Peyer's patch (tissue), 4 donors: Measurements from ENCODE around the gene CRACR2B. TPM values are rescaled to one million over a fixed set of nuclear protein-coding genes. Genes with fewer than 3 reads are reported as not detected.

Experiments
- DNase-seq, 3 donors: peaks; one replicate each; pipeline ENCODE4 v3.0.0-alpha.2; 2017 to 2019
- H3K27ac ChIP-seq, 4 donors: fragments of 200-600 bp; sonication (generic); one replicate each; pipeline ENCODE4 v1.5.1; 2016 to 2019
- H3K27me3 ChIP-seq, 2 donors: fragments of 200-600 bp; sonication (generic); one replicate each; pipeline ENCODE4 v1.5.1; 2019
- H3K36me3 ChIP-seq, 3 donors: fragments of 200-600 bp; sonication (generic); one replicate each; pipeline ENCODE4 v1.5.1; 2016 to 2019
- H3K4me1 ChIP-seq, 4 donors: fragments of 200-600 bp; sonication (generic); one replicate each; pipeline ENCODE4 v1.5.1; 2016 to 2019
- H3K4me3 ChIP-seq, 4 donors: fragments of 200-600 bp; sonication (generic); 1 replicate in 3 of 4; 2 replicates in 1 of 4; pipeline ENCODE4 v1.5.1; 2016 to 2019; ENCODE audit warnings: mild to moderate bottlenecking in 1 of 4
- H3K9me3 ChIP-seq, 4 donors: fragments of 200-600 bp; sonication (generic); one replicate each; pipeline ENCODE4 v1.5.1; 2016 to 2019; ENCODE audit warnings: mild to moderate bottlenecking in 1 of 4
- POLR2A ChIP-seq, 2 donors: fragments of 450-650 bp; IDR thresholded peaks; one replicate each; pipeline ENCODE4 v1.5.1; 2017; ENCODE audit warnings: antibody characterized with exemption in 2 of 2, mild to moderate bottlenecking in 2 of 2, moderate library complexity in 2 of 2
- total RNA-seq, 4 donors: library from RNA; depleted of rRNA; stranded (reverse); fragments of >200 nt; gene quantifications; one replicate each; pipeline ENCODE4 v1.1.0, GENCODE V29; 2016
- TF ChIP-seq, protein P1 (sequence below), 6 experiments: fragments of 450-650 bp in 4 of 6; fragments of 200-600 bp in 2 of 6; sonication (generic) in 1 of 6; IDR thresholded peaks; one replicate each; pipeline ENCODE4 v1.5.1; 2017 to 2019; ENCODE audit warnings: antibody characterized with exemption in 6 of 6, mild to moderate bottlenecking in 3 of 6, moderate library complexity in 1 of 6

Gene CRACR2B
- total RNA-seq, 4 donors from 2014 or later: 44.0 to 175 (median 110) TPM

- H3K36me3 ChIP-seq: no peaks in the 10 kb centered on the region
- H3K27me3 ChIP-seq: peaks cover 0 to 10% of the 10 kb centered on the region in 2 donors
- H3K9me3 ChIP-seq: no peaks in the 10 kb centered on the region
- no peak overlapping the region for H3K4me3 ChIP-seq
- TF ChIP-seq, protein P1, sequence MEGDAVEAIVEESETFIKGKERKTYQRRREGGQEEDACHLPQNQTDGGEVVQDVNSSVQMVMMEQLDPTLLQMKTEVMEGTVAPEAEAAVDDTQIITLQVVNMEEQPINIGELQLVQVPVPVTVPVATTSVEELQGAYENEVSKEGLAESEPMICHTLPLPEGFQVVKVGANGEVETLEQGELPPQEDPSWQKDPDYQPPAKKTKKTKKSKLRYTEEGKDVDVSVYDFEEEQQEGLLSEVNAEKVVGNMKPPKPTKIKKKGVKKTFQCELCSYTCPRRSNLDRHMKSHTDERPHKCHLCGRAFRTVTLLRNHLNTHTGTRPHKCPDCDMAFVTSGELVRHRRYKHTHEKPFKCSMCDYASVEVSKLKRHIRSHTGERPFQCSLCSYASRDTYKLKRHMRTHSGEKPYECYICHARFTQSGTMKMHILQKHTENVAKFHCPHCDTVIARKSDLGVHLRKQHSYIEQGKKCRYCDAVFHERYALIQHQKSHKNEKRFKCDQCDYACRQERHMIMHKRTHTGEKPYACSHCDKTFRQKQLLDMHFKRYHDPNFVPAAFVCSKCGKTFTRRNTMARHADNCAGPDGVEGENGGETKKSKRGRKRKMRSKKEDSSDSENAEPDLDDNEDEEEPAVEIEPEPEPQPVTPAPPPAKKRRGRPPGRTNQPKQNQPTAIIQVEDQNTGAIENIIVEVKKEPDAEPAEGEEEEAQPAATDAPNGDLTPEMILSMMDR (IDR thresholded peaks at IDR 0.05): peak in 1 of 6 experiments; percentile 11
- TF ChIP-seq POLR2A (IDR thresholded peaks at IDR 0.05): no peak
- H3K27ac ChIP-seq: no peak overlapping the region
- H3K4me1 ChIP-seq: peaks cover 0 to 36% (median 18%) of the 10 kb centered on the region in 4 donors
- DNase-seq: no peak
Observed at GRCh38 chr11:850775-851763, 23.4 kb downstream of the CRACR2B start.

DNA sequence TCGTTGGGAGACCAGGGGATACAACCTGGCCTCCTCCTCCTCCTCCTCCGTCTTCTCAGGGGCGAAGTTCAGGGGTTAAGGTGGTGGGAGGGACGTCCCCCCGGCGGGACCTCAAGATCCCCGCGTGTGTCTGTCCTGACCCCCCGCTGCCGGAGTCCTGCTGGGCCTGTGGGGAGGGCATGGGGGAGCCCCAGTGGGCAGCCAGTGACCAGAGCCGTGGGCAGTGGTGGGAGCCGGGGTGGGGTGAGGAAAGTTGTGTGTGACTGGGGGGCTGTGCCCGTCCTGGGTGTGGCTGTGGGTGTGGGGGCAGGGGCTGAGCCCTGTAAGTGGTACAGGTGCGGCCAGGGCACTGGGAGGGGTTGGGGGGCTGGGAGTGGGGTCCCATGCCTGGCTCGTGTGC is 25.0 kb downstream of the CRACR2B start:
- TF ChIP-seq, protein P1 (IDR thresholded peaks at IDR 0.05): no peak
- TF ChIP-seq POLR2A (IDR thresholded peaks at IDR 0.05): no peak
- Histone ChIP-seq H3K36me3 (no peaks in the 10 kb centered on the region), H3K27ac (no peak overlapping the region), H3K27me3 (peaks cover 0 to 10% of the 10 kb centered on the region in 2 donors), H3K9me3 (no peaks in the 10 kb centered on the region), H3K4me3 (no peak overlapping the region), H3K4me1 (peaks cover 0 to 34% (median 15%) of the 10 kb centered on the region in 4 donors)
- no peak for DNase-seq

- no peak overlapping the region for H3K27ac ChIP-seq
- DNase-seq: no peak
- no peaks in the 10 kb centered on the region for H3K36me3 ChIP-seq
- peaks cover 0 to 6% of the 10 kb centered on the region in 2 donors for H3K27me3 ChIP-seq
- no peak overlapping the region for H3K4me3 ChIP-seq
- no peak for TF ChIP-seq POLR2A (IDR thresholded peaks at IDR 0.05)
- TF ChIP-seq, protein P1 (IDR thresholded peaks at IDR 0.05): no peak
- H3K9me3 ChIP-seq: no peaks in the 10 kb centered on the region
- peaks cover 0 to 25% (median 8%) of the 10 kb centered on the region in 4 donors for H3K4me1 ChIP-seq
Observed at GRCh38 chr11:853682-854448, 26.1 kb downstream of the CRACR2B start.

DNA sequence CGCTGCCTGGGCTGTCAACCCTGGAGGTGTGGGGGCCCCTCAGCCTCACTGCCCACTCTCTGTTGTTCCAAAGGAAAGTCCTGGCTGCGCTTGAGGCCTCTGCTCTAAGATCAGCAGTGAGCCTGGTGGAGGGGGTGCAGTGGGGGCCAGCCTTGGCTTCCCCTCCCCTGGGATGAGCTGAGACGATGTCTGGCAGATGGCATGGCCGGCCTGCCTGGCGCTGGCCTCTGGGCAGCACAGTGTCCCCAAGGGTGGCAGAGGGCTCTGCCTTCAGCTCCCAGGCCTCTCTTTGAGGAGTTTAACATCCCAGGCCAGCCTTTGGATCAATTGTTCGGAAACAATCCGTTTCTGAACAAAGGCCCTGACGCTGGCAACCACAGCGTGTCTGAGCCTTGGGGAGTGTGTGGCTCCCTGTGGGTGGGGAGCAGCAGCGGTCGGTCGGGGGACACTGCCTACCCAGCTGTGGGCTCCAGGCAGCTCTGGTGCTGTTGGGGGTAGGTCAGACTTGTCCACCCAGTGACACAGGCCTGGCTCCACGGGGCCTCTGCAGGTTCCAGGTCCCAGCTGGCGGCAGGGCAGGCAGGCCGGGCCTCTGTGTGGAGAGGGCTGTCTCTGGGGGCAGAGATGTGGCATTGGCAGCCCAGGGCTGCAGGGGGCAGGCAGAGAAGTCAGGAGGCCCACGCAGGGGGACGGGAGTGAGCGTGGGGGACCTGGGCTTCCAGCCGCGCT is 27.0 kb downstream of the CRACR2B start:
- H3K27ac ChIP-seq: no peak overlapping the region
- DNase-seq: no peak
- no peaks in the 10 kb centered on the region for H3K36me3 ChIP-seq
- no peak for TF ChIP-seq POLR2A (IDR thresholded peaks at IDR 0.05)
- TF ChIP-seq, protein P1 (IDR thresholded peaks at IDR 0.05): no peak
- no peaks in the 10 kb centered on the region for H3K9me3 ChIP-seq
- H3K27me3 ChIP-seq: no peaks in the 10 kb centered on the region
- H3K4me1 ChIP-seq: peaks cover 0 to 27% (median 2%) of the 10 kb centered on the region in 4 donors
- H3K4me3 ChIP-seq: no peak overlapping the region

- H3K27me3 ChIP-seq: no peaks in the 10 kb centered on the region
- DNase-seq: no peak
- H3K4me3 ChIP-seq: no peak overlapping the region
- H3K4me1 ChIP-seq: peaks cover 0 to 27% (median 0%) of the 10 kb centered on the region in 4 donors
- H3K27ac ChIP-seq: no peak overlapping the region
- H3K36me3 ChIP-seq: no peaks in the 10 kb centered on the region
- no peak for TF ChIP-seq POLR2A (IDR thresholded peaks at IDR 0.05)
- TF ChIP-seq, protein P1 (IDR thresholded peaks at IDR 0.05): no peak
- H3K9me3 ChIP-seq: no peaks in the 10 kb centered on the region
Observed at GRCh38 chr11:855330-855674, 27.6 kb downstream of the CRACR2B start.
